ENCODE data around the gene NCKAP1.
"Not testable (repeated sequence)": the region's sequence is repeated elsewhere in the genome, so short reads cannot be mapped to it uniquely, and the experiment has no call there.

Gene NCKAP1

DNA sequence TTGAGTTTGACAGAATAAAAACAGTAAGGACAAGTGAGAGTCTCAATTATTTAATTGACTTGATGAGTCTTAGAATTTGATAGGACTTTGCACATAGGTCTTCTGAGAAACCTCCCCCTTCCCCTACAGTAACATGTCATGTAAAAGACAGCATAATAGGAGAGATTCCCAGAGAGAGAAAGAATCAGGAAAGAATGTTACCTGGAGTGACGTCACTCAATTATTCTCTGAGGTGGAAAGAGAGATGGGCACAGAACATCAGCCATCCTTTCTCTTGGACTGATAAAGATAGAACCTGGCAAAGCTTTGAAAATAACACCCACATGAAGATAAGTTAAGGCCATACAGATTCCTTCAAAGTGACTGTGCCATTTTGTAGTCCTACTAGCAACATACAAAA lies 152.5 kb downstream of the NCKAP1 start:
- Histone ChIP-seq H3K4me2 (ENCODE audit: insufficient read depth, low read length, poor library complexity, severe bottlenecking) (no peak overlapping the region), H3K9me3 (replicated peaks in 1 of 2; ENCODE audit: control insufficient read depth in 2 of 2, insufficient read depth in 1 of 2, low read depth in 1 of 2, low read length in 2 of 2) (peaks cover 0 to 1% of the 10 kb centered on the region in 2 donors), H4K8ac (ENCODE audit: low read depth, low read length) (no peak overlapping the region), H3K9ac (ENCODE audit: low read depth, low read length, poor library complexity) (no peak overlapping the region), H3K18ac (ENCODE audit: low read length) (no peak overlapping the region), H2BK5ac (ENCODE audit: low read length) (no peak overlapping the region), H4K91ac (ENCODE audit: low read depth, low read length, poor library complexity) (no peak overlapping the region), H3K4ac (ENCODE audit: low read length) (no peak overlapping the region), H3K36me3 (replicated peaks in 1 of 2; ENCODE audit: control insufficient read depth in 2 of 2, insufficient read depth in 2 of 2, low read length in 2 of 2) (no peaks in the 10 kb centered on the region), H2BK12ac (ENCODE audit: low read length) (no peak overlapping the region), H2AK5ac (ENCODE audit: low read depth, low read length) (no peak overlapping the region), H3K27me3 (ENCODE audit: control insufficient read depth in 3 of 3, insufficient read depth in 3 of 3, low read depth in 1 of 3, low read length in 3 of 3) (no peaks in the 10 kb centered on the region), H3K4me1 (ENCODE audit: control insufficient read depth in 2 of 2, insufficient read depth in 1 of 2, low read depth in 1 of 2, low read length in 2 of 2) (no peaks in the 10 kb centered on the region), H2BK15ac (ENCODE audit: low read length) (no peak overlapping the region), H3K14ac (ENCODE audit: low read length) (no peak overlapping the region), H2AFZ (ENCODE audit: low read length) (no peak overlapping the region), H3K79me1 (ENCODE audit: low read depth, low read length) (no peaks in the 10 kb centered on the region), H3K23ac (ENCODE audit: low read depth, low read length, poor library complexity) (no peak overlapping the region), H3K27ac (replicated peaks; ENCODE audit: low read length) (no peak overlapping the region), H3K4me3 (ENCODE audit: low read length in 2 of 2) (no peak overlapping the region), H2BK120ac (ENCODE audit: low read depth, low read length) (no peak overlapping the region)
- no peak for DNase-seq (ENCODE audit: low spot score)
- WGBS, 2 donors (ENCODE audit: extremely low coverage in 2 of 2, insufficient read length in 2 of 2, insufficient replicate concordance in 1 of 2) = no CpG with 5 or more reads among the region's 1 CpG

DNA sequence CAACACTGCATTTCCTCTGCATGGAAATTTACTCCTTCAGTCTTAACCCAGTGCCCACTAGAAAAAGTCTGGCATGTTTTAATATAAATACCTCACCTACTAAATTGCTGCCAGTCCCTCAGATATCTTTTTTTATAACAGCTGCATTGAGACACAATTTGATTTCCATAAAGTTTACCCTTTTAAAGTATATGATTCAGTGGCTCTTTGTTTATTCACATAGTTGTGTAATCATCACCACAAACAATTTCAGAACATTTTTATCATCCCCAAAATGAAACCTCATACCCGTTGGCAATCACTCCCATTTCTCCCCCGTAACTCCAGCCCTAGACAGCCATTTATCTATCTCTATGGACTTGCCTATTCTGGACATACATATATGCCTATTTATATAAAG lies 154.8 kb downstream of the NCKAP1 start:
- Histone ChIP-seq H3K4me3 (ENCODE audit: low read length in 2 of 2) (no peak overlapping the region), H3K9me3 (replicated peaks in 1 of 2; ENCODE audit: control insufficient read depth in 2 of 2, insufficient read depth in 1 of 2, low read depth in 1 of 2, low read length in 2 of 2) (peaks cover 0 to 1% of the 10 kb centered on the region in 2 donors), H2BK12ac (ENCODE audit: low read length) (no peak overlapping the region), H3K36me3 (replicated peaks in 1 of 2; ENCODE audit: control insufficient read depth in 2 of 2, insufficient read depth in 2 of 2, low read length in 2 of 2) (no peaks in the 10 kb centered on the region), H2AK5ac (ENCODE audit: low read depth, low read length) (no peak overlapping the region), H2BK5ac (ENCODE audit: low read length) (no peak overlapping the region), H3K14ac (ENCODE audit: low read length) (no peak overlapping the region), H2BK15ac (ENCODE audit: low read length) (no peak overlapping the region), H3K4me2 (ENCODE audit: insufficient read depth, low read length, poor library complexity, severe bottlenecking) (no peak overlapping the region), H3K9ac (ENCODE audit: low read depth, low read length, poor library complexity) (no peak overlapping the region), H4K8ac (ENCODE audit: low read depth, low read length) (no peak overlapping the region), H3K27ac (replicated peaks; ENCODE audit: low read length) (no peak overlapping the region), H3K4ac (ENCODE audit: low read length) (no peak overlapping the region), H3K23ac (ENCODE audit: low read depth, low read length, poor library complexity) (no peak overlapping the region), H3K27me3 (ENCODE audit: control insufficient read depth in 3 of 3, insufficient read depth in 3 of 3, low read depth in 1 of 3, low read length in 3 of 3) (no peaks in the 10 kb centered on the region), H2AFZ (ENCODE audit: low read length) (no peak overlapping the region), H3K79me1 (ENCODE audit: low read depth, low read length) (no peaks in the 10 kb centered on the region), H3K4me1 (ENCODE audit: control insufficient read depth in 2 of 2, insufficient read depth in 1 of 2, low read depth in 1 of 2, low read length in 2 of 2) (no peaks in the 10 kb centered on the region), H2BK120ac (ENCODE audit: low read depth, low read length) (no peak overlapping the region), H3K18ac (ENCODE audit: low read length) (no peak overlapping the region), H4K91ac (ENCODE audit: low read depth, low read length, poor library complexity) (no peak overlapping the region)
- no peak for DNase-seq (ENCODE audit: low spot score)
- no CpG with 5 or more reads among the region's 2 CpGs for WGBS, 2 donors (ENCODE audit: extremely low coverage in 2 of 2, insufficient read length in 2 of 2, insufficient replicate concordance in 1 of 2)

DNA sequence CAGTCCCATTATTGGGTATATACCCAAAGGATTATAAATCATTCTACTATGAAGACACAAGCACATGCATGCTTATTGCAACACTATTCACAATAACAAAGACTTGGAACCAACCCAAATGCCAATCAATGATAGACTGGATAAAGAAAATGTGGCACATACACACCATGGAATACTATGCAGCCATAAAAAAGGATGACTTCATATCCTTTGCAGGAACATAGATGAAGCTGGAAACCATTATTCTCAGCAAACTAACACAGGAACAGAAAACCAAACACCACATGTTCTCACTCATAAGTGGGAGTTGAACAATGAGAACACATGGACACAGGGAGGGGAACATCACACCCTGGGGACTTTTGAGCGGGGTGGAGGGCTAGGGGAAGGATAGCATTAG lies 158.2 kb downstream of the NCKAP1 start:
- H4K8ac ChIP-seq (ENCODE audit: low read depth, low read length); H4K91ac ChIP-seq (ENCODE audit: low read depth, low read length, poor library complexity); H2AFZ ChIP-seq (ENCODE audit: low read length); H2BK120ac ChIP-seq (ENCODE audit: low read depth, low read length); H3K4ac ChIP-seq (ENCODE audit: low read length); H3K4me2 ChIP-seq (ENCODE audit: insufficient read depth, low read length, poor library complexity, severe bottlenecking); H3K79me1 ChIP-seq (ENCODE audit: low read depth, low read length); H2BK15ac ChIP-seq (ENCODE audit: low read length); H3K18ac ChIP-seq (ENCODE audit: low read length); H3K27ac ChIP-seq (replicated peaks; ENCODE audit: low read length); H3K36me3 ChIP-seq (replicated peaks in 1 of 2; ENCODE audit: control insufficient read depth in 2 of 2, insufficient read depth in 2 of 2, low read length in 2 of 2); H2BK5ac ChIP-seq (ENCODE audit: low read length); H2AK5ac ChIP-seq (ENCODE audit: low read depth, low read length); H3K14ac ChIP-seq (ENCODE audit: low read length); H3K23ac ChIP-seq (ENCODE audit: low read depth, low read length, poor library complexity); H3K4me3 ChIP-seq (ENCODE audit: low read length in 2 of 2); H3K9me3 ChIP-seq (replicated peaks in 1 of 2; ENCODE audit: control insufficient read depth in 2 of 2, insufficient read depth in 1 of 2, low read depth in 1 of 2, low read length in 2 of 2); DNase-seq (ENCODE audit: low spot score); H3K27me3 ChIP-seq (ENCODE audit: control insufficient read depth in 3 of 3, insufficient read depth in 3 of 3, low read depth in 1 of 3, low read length in 3 of 3); H3K4me1 ChIP-seq (ENCODE audit: control insufficient read depth in 2 of 2, insufficient read depth in 1 of 2, low read depth in 1 of 2, low read length in 2 of 2); H3K9ac ChIP-seq (ENCODE audit: low read depth, low read length, poor library complexity); H2BK12ac ChIP-seq (ENCODE audit: low read length): not testable (repeated sequence)
- no CpG with 5 or more reads among the region's 1 CpG for WGBS, 2 donors (ENCODE audit: extremely low coverage in 2 of 2, insufficient read length in 2 of 2, insufficient replicate concordance in 1 of 2)

DNA sequence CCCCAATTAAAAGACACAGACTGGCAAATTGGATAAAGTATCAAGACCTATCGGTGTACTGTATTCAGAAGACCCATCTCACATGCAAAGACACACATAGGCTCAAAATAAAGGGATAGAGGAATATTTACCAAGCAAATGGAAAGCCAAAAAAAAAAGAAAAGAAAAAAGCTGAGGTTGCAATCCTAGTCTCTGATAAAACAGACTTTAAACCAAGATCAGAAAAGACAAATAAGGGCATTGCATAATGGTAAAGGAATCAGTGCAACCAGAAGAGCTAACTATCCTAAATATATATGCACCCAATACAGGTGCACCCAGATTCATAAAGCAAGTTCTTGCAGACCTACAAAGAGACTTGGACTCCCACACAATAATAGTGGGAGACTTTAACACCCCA lies 161.6 kb downstream of the NCKAP1 start:
- not testable (repeated sequence) for H3K9me3 ChIP-seq (replicated peaks in 1 of 2; ENCODE audit: control insufficient read depth in 2 of 2, insufficient read depth in 1 of 2, low read depth in 1 of 2, low read length in 2 of 2); H3K36me3 ChIP-seq (replicated peaks in 1 of 2; ENCODE audit: control insufficient read depth in 2 of 2, insufficient read depth in 2 of 2, low read length in 2 of 2); H2BK120ac ChIP-seq (ENCODE audit: low read depth, low read length); H2AFZ ChIP-seq (ENCODE audit: low read length); H3K18ac ChIP-seq (ENCODE audit: low read length); DNase-seq (ENCODE audit: low spot score); H2AK5ac ChIP-seq (ENCODE audit: low read depth, low read length); H3K27me3 ChIP-seq (ENCODE audit: control insufficient read depth in 3 of 3, insufficient read depth in 3 of 3, low read depth in 1 of 3, low read length in 3 of 3); H4K8ac ChIP-seq (ENCODE audit: low read depth, low read length); H3K79me1 ChIP-seq (ENCODE audit: low read depth, low read length); H2BK12ac ChIP-seq (ENCODE audit: low read length); H3K14ac ChIP-seq (ENCODE audit: low read length); H3K4me3 ChIP-seq (ENCODE audit: low read length in 2 of 2); H3K4me2 ChIP-seq (ENCODE audit: insufficient read depth, low read length, poor library complexity, severe bottlenecking); H3K4ac ChIP-seq (ENCODE audit: low read length); H4K91ac ChIP-seq (ENCODE audit: low read depth, low read length, poor library complexity); H2BK15ac ChIP-seq (ENCODE audit: low read length); H3K23ac ChIP-seq (ENCODE audit: low read depth, low read length, poor library complexity); H3K9ac ChIP-seq (ENCODE audit: low read depth, low read length, poor library complexity); H3K27ac ChIP-seq (replicated peaks; ENCODE audit: low read length); H3K4me1 ChIP-seq (ENCODE audit: control insufficient read depth in 2 of 2, insufficient read depth in 1 of 2, low read depth in 1 of 2, low read length in 2 of 2); H2BK5ac ChIP-seq (ENCODE audit: low read length)
- no CpG with 5 or more reads among the region's 1 CpG for WGBS, 2 donors (ENCODE audit: extremely low coverage in 2 of 2, insufficient read length in 2 of 2, insufficient replicate concordance in 1 of 2)
